NCI-H526 (cell line): ENCODE results near the gene TTC21A.

ENCODE experiments used
- DNase-seq, 2 experiments: peaks; one replicate each; lab custom pipeline; 2025; lab: John Stamatoyannopoulos, UW

TTC21A gene

DNA sequence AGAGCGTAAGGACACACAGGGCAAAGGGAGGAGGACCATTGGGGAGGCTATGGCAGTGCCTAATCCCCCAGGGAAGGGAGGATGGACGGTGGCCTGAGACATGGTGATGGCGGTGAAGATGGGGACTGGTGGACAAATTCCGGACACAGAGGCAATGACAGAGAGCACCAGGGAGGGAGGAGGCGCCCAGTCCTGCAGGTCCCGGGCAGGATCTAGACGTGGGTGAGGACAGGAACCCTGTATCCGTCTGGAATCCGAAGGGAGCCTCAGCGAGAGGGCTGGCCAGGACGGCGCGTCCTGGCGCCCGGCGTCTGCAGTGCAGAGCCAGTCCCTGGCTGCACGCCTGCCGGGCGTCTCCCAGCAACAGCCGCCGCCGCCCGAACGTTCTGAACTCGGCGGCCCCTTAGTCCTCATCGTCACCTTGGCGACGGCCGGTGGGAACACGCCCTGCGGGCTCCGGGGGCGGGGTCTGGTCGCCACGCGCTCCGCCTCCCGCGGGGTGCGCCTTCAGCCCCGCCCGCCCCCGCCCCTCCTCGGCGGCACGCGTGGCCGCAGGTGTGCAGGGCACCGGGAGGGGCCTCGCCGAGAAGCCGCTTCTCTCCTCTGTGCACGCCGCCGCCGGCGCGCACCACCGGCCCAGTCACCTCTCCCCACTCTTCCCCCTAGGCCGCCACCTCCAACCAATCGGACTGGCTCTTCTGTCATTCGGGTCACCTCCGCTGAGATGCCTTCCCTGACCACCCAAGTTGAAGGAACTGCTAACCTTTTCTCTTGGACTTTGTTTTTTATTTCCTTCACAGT, 73.3 kb downstream of the TTC21A start:
- DNase-seq: peak; percentile 80 to 96

DNA sequence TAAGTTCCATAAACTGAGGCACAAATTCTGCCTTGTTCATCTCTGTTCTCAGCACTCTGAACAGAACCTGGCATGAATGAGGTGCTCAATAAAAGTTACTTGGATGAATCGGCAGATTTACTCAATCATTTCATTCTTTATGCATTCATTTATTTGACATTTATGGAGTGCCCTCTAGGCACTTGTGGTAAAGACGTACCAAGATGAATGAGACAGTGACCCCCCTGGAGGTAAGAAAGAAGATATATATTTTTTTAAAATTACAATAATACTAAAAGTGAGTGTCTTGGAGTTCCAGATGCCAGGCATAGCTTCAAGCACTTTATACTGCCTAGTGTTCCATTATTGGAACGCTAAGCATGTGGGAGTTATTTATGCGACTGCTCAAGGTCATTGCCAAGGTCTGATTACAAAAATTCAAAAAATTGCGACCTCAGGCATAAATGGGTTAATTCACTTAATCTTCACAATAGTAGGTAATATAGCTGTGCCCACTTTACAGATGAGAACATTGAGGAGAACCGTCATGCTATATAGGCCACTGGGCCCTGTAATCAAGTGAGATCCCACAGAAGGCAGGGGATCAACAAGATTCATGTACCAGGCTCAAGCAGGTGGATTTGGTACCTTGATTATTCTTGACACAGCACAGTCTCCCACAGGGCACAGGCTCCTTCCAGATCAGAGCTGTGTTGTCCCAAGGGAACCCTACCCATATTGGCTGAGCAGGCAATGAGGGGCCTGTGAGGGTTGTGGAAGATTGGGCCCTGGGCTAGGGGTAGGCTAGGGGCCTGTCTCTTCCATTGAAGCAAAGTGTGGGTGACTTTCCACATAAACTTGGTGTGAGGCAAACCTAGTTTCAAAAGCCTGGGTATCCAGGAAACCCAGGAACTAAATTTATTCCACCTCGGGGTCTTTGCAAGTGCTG, 74.2 kb downstream of the TTC21A start:
- no peak for DNase-seq

DNA sequence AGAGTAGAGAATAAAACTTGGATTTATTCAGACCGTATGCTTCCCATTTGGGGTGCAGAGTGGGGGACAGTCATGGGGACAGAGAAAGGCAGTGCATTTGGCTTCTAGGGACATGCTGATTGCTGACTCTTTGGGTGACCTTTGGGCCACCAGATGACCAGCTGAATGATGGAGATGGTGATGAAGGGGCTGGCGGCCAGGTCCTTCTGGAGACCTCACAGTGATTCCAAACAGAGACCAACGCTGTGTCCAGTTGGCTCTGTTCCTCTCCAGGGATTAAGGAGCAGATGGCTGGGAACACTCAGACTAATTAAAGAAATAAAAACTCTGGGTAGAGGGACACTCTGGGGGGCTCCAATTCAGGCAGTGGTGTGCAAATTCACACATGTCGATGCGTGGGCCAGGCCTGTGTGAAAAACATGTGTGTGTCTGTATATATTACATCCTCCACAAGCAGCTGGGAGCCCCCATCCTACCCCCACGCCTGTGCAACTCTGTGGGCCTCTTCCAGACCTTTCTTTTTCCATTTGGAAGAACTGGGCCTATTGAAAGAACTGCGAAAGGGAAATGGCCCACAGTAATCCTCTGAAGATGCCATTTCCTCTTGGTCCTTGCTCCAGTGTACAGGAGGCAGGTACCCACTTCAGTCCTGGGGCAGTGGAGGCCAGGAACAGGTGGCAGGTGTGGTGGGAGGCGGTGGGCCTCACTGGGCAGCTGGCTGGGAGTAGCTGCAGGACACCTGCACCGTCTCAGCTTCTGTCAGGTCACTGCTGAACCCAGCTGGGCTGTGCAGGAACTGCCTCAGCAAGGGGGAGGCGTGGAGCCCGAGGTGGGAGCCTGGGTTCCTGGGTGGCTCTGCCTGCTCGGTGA, 76.0 kb downstream of the TTC21A start:
- no peak for DNase-seq

DNA sequence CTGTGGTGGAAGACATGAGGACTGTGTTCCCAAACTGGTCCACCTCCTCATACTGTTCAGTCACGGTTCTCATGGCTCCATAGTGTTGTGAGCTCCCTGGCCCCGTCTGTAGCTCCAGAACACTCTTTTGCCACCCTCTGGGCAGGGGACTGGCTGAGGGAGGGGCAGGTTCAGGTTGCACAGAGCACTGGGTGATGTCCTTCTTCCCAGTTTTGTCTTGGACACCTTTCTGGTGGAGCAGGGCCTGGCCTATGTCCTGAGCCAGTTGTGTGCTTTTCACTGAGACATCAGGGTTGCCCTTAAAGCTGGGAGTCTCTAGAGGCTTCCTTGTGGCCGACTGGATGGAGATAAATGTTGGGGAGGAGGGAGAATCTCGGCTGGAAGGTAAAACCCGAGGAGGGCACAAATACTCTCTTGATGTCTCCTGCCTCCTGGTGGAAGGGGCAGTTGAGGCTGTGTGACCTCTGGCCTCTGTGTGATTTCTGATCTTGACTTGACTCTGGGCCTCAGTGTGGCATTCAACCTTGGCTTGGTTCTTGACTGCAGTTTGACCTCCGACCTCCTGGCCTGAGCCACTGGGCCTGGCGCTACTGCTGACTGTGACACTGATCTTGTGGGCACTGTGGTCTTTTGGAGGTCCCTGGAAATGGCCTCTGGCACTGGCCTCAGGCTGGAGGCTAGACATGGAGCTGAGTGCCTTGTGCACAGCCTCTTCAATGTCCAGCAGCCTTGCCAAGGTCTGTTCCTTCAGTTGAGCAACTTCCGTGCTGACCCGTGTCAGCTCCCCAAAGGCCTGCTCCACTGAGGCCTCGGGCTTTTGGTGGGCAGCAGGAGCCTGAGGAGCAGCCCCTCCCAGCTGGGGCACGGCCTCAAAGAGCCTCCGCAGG, 76.8 kb downstream of the TTC21A start:
- no peak for DNase-seq

DNA sequence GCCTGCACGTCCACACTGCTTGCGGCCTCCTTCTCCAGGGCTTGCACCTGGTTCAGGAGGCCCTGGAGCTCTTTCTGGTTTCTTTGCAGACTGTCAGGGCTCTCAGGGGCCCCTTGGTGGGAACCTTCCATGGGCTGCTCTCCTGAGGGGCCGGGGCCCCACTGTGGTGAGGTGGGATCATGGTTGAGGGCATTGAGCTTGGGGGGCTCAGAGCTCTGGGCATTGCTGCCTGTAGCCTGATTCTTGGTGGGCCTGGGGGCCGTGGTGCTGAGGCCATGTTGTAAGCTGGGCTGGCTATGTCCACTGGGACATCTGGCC, 77.4 kb downstream of the TTC21A start:
- no peak for DNase-seq

- no peak for DNase-seq
Measured at GRCh38 chr3:39185326-39185958, 78.0 kb downstream of the TTC21A start.

DNA sequence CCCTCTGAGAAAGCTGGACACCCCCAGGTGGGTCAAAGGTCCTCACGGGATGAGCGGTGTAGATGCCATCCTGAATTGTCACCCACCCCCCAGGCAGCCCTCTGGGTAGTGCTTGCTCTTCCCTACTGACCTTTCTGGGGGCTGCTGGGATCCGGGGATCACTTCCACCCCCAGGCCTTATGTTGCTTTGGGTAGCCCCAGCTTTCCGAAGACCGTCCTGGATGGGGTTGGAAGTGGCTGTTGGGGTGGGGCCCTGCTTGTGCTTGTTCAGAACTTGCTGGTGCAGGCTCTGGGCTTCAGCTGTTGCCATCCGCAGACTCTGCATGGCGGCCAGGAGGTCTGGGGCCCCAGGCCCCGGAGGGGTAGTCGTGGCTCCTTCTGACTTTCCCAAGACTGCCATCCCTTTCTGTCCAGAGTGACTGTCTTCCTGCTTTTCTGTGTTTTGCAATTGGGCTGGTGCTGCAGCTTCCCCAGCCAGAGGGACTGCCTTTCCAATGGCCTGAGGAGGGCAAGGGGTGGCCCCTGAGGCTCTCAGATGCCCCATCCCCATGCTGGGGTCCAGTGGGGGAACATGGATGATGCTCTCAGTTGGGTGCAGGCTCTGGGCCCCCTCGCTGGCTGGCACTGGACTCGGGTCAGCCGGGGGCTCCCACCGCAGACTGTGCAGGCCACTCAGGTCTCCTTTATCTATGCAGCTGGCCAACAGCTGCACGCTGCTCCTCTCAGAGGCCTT, 78.6 kb downstream of the TTC21A start:
- DNase-seq: no peak

DNA sequence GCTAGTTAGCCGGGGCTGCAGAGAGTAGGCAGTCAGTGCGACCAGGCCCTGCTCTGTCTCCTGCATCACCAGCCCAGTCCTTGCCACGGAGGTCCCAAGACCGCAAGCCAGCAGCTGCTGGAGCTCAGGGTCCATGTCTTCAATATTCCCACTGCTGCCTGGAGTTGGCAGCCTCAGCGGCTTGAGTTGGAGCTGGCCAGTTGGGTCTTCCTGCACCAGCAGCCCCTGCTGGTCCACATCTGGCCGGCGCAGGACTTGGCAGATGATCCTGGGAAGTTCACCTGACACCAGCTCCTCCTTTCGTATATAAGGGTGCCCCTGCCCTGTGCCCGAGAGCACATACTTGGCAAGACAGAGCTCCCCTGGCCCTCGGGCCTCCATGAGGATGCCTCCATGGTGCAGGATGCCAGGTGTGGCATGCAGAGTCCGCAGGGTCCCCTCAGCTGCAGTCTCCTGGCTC, 79.2 kb downstream of the TTC21A start:
- DNase-seq: no peak

DNA sequence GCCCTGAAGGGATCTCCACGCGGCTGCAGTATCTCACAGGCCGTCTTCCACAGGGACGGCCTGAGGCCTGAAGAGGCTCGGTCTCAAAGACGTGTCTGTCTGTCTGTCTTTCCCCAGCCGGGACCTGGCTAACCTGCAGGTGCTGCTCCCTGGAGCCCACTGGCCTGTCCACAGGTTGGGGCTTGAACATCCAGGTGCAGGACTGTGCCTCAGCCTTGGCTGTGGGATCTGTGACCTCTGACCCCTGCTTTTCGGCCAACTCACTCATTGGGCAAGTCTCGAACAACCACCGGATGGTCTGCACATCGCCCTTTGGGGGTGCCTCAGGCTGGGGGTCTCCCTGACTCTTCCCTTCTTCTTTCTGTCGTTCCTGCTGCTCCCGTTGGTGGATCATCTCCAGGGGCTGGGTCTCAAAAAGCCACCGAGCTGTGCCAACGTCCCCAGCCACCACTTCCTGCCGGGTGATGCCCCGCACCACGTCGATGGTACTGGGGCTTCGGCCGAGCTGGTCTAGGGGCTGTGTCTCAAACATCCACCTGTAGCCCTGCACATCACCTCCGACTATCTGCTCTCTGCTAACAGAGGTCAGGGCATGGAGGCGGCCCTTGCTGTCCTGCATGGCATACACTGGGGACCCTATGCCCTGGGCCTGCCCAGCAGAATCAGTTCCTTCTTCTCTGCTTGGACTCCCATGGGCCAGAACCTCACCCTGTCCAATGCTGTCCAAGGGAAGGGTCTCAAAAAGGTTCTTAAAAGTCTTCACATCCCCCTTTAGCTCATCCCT, 80.1 kb downstream of the TTC21A start:
- DNase-seq: no peak
